ENCODE results near the gene DPYD. TPM values are rescaled to one million over a fixed set of nuclear protein-coding genes. Genes with fewer than 3 reads are reported as not detected.

DPYD gene
- total RNA-seq, 1 donor, result 81.4 TPM

DNA sequence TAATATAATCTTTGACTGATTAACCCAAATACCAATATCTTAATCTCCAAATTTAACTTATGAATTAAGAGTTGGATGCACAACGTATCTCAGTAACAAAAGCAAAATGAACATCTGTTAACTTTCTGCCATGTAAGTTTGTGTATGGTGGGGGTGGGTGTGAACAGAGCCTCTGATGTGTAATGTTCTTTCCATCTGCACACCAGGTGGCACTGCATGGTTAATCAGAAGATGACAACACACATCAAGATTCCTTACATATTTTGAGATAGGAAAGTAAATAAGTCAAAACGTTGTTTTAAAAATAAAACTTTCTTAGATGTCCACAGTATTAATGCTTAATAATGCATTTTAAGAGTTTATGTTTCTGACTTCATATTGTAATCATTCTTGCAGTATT lies 251.9 kb downstream of the DPYD start:
- Histone ChIP-seq H3K4me3 (ENCODE audit: insufficient read depth, low read length) (no peak overlapping the region), H3K27ac (ENCODE audit: low read depth, low read length) (no peak overlapping the region), H3K4me2 (ENCODE audit: insufficient read depth, low read length) (no peak overlapping the region), H4K20me1 (ENCODE audit: insufficient read depth, low read length) (no peaks in the 10 kb centered on the region), H3K36me3 (ENCODE audit: insufficient read depth, low read length) (peaks cover 4% of the 10 kb centered on the region), H2AFZ (ENCODE audit: low read length) (no peak overlapping the region), H3K79me2 (ENCODE audit: insufficient read depth, low read length) (no peaks in the 10 kb centered on the region), H3K4me1 (ENCODE audit: insufficient read depth, low read length) (no peaks in the 10 kb centered on the region), H3K27me3 (ENCODE audit: insufficient read depth, low read length) (no peaks in the 10 kb centered on the region), H3K9me3 (ENCODE audit: low read depth, low read length) (no peaks in the 10 kb centered on the region)
- peak; percentile 35 for TF ChIP-seq CTCF (IDR thresholded peaks at IDR 0.05; ENCODE audit: extremely low read depth, low read depth, low read length)
- DNase-seq (ENCODE audit: insufficient read length, low spot score, missing footprints), result no peak

- no peaks in the 10 kb centered on the region for H3K79me2 ChIP-seq (ENCODE audit: insufficient read depth, low read length)
- no peak overlapping the region for H3K4me2 ChIP-seq (ENCODE audit: insufficient read depth, low read length)
- H3K27me3 ChIP-seq (ENCODE audit: insufficient read depth, low read length), result no peaks in the 10 kb centered on the region
- H3K9me3 ChIP-seq (ENCODE audit: low read depth, low read length), result no peaks in the 10 kb centered on the region
- no peak for DNase-seq (ENCODE audit: insufficient read length, low spot score, missing footprints)
- no peaks in the 10 kb centered on the region for H3K4me1 ChIP-seq (ENCODE audit: insufficient read depth, low read length)
- no peak overlapping the region for H3K27ac ChIP-seq (ENCODE audit: low read depth, low read length)
- H3K36me3 ChIP-seq (ENCODE audit: insufficient read depth, low read length), result no peaks in the 10 kb centered on the region
- no peak overlapping the region for H2AFZ ChIP-seq (ENCODE audit: low read length)
- no peak for TF ChIP-seq CTCF (IDR thresholded peaks at IDR 0.05; ENCODE audit: extremely low read depth, low read depth, low read length)
- H4K20me1 ChIP-seq (ENCODE audit: insufficient read depth, low read length), result no peaks in the 10 kb centered on the region
- H3K4me3 ChIP-seq (ENCODE audit: insufficient read depth, low read length), result no peak overlapping the region
These were observed 260.3 kb downstream of the DPYD start for GRCh38 chr1:97660431-97661105.

DNA sequence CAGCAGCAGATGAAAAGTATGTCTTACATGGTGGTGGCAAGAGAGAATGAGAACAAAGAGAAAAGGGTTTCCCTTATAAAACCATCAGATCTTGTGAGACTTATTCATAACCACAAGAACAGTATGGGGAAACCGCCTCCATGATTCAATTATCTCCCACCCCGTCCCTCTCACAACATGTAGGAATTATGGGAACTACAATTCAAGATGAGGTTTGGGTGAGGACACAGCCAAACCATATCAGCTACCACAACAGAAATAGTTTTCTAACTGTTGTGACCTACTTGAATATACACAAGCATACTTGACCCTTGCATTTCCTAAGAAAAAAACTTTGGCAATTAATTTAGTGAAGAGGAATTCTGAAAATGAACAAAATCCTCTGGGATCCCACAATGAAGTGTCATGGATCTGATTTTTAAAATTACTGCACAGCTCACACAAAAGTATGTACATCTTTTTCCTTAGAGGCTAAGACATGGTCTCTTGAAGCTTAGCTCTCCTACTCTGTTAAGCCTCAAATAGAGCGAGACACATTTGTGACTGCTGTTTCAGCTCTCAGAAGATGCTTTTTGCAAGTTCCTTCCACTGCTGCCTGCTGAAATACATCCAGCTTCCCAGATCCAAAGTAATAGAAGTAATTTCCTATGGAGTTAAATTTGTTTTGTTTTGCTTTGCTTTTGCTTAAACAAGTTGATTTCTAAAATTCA lies 265.8 kb downstream of the DPYD start:
- no peak overlapping the region for H2AFZ ChIP-seq (ENCODE audit: low read length)
- no peak for TF ChIP-seq CTCF (IDR thresholded peaks at IDR 0.05; ENCODE audit: extremely low read depth, low read depth, low read length)
- no peak overlapping the region for H3K4me3 ChIP-seq (ENCODE audit: insufficient read depth, low read length)
- H4K20me1 ChIP-seq (ENCODE audit: insufficient read depth, low read length), result no peaks in the 10 kb centered on the region
- no peak overlapping the region for H3K4me2 ChIP-seq (ENCODE audit: insufficient read depth, low read length)
- no peaks in the 10 kb centered on the region for H3K36me3 ChIP-seq (ENCODE audit: insufficient read depth, low read length)
- no peak for DNase-seq (ENCODE audit: insufficient read length, low spot score, missing footprints)
- H3K9me3 ChIP-seq (ENCODE audit: low read depth, low read length), result no peaks in the 10 kb centered on the region
- H3K27me3 ChIP-seq (ENCODE audit: insufficient read depth, low read length), result no peaks in the 10 kb centered on the region
- H3K27ac ChIP-seq (ENCODE audit: low read depth, low read length), result no peak overlapping the region
- no peaks in the 10 kb centered on the region for H3K4me1 ChIP-seq (ENCODE audit: insufficient read depth, low read length)
- H3K79me2 ChIP-seq (ENCODE audit: insufficient read depth, low read length), result no peaks in the 10 kb centered on the region

GRCh38 chr1:97651250-97651649 lies 269.6 kb downstream of the DPYD start:
- Histone ChIP-seq H2AFZ (ENCODE audit: low read length) (no peak overlapping the region), H3K27ac (ENCODE audit: low read depth, low read length) (no peak overlapping the region), H3K4me3 (ENCODE audit: insufficient read depth, low read length) (no peak overlapping the region), H3K9me3 (ENCODE audit: low read depth, low read length) (peaks cover 2% of the 10 kb centered on the region), H3K27me3 (ENCODE audit: insufficient read depth, low read length) (no peaks in the 10 kb centered on the region), H3K4me1 (ENCODE audit: insufficient read depth, low read length) (peaks cover 5% of the 10 kb centered on the region), H3K36me3 (ENCODE audit: insufficient read depth, low read length) (no peaks in the 10 kb centered on the region), H4K20me1 (ENCODE audit: insufficient read depth, low read length) (no peaks in the 10 kb centered on the region), H3K79me2 (ENCODE audit: insufficient read depth, low read length) (no peaks in the 10 kb centered on the region), H3K4me2 (ENCODE audit: insufficient read depth, low read length) (no peak overlapping the region)
- no peak for TF ChIP-seq CTCF (IDR thresholded peaks at IDR 0.05; ENCODE audit: extremely low read depth, low read depth, low read length)
- DNase-seq (ENCODE audit: insufficient read length, low spot score, missing footprints), result no peak
